NCI-H748 (cell line): Measurements from ENCODE around the gene UTP25.

Experiments
- DNase-seq: peaks from one replicate; lab custom pipeline; 2025; ENCODE audit not compliant: unreplicated experiment; lab: John Stamatoyannopoulos, UW

UTP25 gene

GRCh38 chr1:209839875-209840546 is 12.2 kb downstream of the UTP25 start:
- no peak for DNase-seq

DNA sequence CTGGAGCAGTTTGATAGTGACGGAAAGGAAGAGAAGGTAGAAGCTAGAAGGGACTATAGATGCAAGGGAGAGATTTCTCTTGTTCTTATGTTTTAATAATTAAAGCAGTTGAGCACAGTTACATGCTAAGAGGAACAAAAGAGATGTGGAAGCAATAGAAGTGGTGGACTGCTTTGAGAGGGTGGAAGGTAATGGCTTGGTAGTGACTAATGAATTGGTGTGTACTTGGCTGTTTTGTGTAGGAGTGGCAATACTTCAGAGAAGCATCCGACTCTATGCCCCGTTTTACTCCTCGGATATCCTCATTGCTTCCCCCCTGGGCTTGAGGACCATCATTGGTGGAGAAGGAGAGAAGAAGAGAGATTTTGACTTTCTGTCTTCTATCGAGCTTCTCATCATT is 12.8 kb downstream of the UTP25 start:
- DNase-seq = no peak

- no peak for DNase-seq
These were observed 17.1 kb downstream of the UTP25 start for GRCh38 chr1:209844695-209845407.

GRCh38 chr1:209845408-209845725 is 17.6 kb downstream of the UTP25 start:
- DNase-seq = peak; percentile 6

DNA sequence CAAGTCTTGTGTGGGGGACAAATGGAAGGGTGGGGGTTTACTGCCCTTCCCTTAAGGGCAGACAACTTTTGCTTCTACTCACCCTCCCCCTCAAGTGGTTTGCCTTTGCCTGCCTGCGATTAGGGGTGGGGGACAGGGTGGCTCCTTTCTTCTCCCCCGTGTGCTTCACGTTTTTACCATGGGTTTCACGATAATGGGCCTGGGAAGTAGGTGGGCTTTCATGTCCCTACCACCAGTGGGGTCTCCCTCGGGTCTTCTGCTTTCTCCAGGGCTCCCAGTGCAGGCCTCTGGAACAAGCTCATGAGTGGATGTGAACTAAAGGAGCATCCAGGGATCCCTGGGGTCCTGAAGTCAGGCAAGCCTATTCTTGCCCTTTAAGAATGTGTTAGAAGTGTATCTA is 21.6 kb downstream of the UTP25 start:
- no peak for DNase-seq

- peak; percentile 58 for DNase-seq
These were observed 22.7 kb downstream of the UTP25 start for GRCh38 chr1:209850342-209850979.

GRCh38 chr1:209853676-209854075 is 25.9 kb downstream of the UTP25 start:
- DNase-seq = no peak

DNA sequence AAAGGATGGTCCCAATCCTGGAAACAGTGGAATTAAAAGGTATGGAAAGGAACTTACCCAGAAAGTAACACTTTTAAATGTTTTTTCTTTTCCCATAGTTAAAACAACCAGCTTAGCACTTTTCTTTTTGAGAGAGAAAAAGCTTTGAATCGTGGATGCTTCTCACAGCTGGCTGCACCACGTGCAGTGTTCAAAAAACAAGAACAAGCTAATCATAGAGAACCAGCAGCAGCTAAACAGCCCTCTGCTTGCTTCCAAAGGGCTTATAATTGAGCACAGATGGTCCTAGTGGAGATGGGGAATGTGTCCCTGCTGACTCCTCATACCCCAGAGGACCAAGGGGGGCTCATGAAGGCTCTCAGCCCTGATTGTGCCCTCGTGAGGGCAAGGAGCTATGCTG is 26.4 kb downstream of the UTP25 start:
- no peak for DNase-seq

- DNase-seq = no peak
These were observed 27.2 kb downstream of the UTP25 start for GRCh38 chr1:209855006-209855405.

DNA sequence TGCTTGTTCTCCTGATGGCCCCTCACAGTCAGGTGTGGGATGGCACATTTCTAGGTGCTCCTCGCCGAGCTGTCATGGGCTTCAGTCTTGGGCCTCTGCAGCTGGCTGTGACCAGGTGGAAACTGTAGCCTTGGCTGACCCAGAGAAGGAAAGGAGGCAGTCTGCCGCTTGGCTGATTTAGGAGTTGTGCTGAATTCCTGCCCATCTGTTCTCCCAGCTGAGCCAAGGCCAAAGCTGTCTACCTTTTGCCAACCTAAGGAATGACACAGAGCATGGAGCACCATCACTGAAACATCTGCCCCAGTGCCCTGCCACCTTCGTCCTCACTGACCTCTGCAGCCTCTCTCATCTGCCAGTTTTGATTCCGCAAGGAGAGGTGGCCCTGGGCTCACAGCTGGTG is 27.9 kb downstream of the UTP25 start:
- DNase-seq = no peak

GRCh38 chr1:209858561-209859103 is 30.9 kb downstream of the UTP25 start:
- no peak for DNase-seq

DNA sequence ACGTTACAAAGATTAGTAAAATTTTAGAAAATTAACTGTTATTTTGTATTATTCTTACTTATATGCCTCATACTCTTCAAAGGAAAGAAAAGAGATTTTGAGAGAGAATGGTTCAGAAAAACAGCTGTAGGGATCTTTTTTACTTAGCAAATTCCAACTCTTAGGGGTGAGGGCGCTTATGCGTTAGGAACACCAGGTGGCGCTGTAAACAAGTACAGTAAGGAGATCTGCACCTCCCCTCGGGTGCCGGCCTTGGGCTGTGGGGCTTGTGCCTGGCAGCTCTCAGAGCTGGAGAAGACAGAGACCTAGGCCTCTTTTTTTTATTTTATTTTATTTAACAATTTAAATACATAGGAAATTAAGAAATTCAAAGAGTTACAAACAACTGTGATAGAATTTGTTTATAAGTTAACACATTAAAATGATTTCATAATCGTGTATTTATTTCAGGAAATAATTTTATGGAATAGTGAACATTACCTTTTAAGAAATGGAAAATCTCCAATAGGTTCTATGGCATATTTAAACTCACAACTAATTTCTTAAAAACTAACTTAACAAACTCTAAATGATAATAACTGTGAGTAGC is 32.6 kb downstream of the UTP25 start:
- peak; percentile 76 for DNase-seq

DNA sequence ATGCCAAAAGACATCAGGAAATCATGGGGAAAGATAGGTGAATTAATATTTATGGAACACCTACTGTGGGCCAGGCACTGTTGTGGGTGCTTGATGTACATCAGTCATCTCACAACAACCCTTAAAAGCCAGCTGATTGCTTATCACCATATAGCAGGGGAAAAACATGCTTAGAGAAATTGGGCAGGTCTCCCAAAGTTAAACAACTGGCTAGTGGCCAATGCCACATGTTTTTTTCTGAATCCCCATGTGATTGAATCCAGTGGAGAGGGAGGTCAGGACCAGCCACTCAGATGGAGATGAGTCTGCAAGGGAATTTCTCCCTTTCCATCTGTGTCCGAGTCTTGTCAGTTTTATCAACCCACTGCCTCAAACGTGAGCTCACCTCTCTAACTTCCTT is 33.5 kb downstream of the UTP25 start:
- no peak for DNase-seq

DNA sequence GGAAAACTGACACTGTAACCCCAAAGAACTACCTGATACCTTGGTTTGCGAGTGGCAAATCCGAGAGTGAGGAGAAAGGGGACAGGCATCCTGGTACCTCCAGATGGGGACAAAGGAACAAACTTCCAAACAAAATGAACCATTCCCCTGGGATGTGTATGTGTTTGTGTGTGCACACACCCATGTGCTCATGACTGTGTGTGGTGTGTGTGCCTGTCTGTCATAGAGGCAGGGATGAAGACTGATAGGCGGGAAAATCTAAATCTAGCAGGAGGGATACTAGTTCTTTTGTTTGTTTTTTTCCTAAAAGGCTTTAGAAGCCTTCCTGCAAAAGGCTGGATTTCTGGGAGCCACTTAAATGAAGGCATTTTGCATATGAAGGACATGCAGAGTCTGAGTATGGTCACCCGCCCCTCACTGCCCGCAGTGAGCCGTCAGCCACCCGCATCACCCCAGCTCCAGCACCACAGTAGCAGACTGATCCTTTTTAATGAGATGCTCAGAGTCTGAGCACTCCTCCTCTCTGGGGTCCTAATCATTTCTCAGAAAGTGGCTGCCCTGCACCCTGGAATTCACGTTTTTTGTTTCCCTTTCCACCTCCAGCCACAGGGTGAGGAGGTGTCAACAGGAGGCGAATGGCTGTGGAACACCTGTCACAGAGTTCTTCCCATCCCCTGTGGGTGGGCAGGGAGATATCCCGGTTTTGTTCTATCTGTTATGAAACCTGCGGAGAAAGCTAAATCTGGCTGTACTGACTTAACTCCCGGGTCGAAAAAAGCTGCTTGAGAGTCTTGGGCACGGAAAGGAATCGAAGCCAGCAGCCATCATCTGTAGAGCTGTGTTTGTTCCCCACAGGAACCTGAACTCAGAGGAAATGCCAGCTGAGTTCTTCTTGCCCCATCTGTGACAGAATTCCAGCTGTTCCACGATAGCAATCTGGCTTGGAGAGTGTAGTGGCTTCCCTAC is 34.9 kb downstream of the UTP25 start:
- DNase-seq = no peak

DNA sequence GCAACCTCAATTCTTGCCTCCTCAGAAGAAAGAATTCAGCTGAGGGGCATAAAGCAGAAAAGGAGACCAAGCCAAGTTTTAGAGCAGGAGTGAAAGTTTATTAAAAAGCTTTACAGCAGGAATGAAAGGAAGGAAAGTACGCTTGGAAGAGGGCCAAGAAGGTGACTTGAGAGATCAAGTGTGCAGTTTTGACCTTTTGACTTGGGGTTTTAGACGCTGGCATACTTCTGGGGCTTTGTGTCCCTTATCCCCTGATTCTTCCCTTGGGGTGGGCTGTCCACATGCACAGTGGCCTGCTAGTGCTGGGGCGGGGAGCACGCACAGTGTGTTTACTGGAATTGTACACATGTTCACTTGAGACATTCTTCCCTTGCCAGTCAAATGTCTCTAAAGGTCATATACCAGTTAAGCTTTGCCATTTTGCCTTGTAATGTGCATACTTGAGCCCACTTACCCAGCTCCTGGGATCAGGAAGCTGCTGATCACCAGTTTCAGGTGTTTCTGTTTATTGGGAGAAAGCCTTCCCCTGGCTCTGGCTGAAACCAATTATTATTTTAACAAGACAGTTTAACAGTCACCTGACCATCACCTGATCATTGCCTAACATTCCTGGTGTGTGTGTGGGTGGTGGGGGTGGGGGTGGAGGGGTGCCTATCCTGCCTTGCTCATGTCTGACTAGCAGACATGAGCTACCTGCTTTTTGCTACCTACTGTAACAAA is 36.2 kb downstream of the UTP25 start:
- no peak for DNase-seq

GRCh38 chr1:209866201-209866600 is 38.4 kb downstream of the UTP25 start:
- DNase-seq = no peak

DNA sequence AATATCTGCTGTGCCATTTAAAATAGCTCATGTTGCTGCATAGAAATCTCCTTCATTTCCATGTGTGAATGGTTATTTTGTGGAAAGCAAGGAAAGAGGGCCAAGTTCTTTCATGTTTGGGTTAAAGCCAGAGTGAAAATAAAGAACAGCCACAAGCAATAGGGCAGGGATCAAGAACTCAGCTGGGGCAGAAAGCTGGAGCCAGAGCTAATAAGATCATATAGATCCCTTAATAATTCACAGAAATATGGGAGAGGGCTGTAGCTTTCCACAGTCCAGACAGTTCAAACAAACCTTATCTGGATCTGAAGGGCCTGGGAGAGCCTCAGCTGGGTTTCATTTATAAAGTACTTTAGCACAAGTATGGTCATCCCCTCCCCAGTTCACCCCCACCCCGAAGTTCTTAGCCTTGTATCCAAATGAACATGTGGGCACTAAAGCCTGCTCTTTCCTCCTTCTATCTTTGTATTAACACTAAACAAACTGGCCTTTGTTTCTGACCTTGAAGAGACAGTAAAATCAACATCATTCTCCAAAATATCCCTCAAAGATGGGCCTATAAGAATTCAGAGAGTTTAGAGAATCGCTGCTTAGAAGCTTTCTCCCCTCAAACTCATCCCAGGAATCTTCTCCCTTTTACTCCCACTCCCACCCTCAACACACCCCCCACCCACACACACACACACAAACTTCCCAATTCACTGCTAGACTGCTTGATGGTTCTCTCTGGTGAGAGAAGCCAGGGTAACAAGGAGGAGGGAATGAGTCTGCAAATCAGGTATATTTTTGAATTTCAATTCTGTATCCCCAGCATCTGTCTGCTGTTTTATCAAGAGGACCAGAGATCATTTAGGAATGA is 41.7 kb downstream of the UTP25 start:
- DNase-seq = no peak

GRCh38 chr1:209870151-209870831 is 42.5 kb downstream of the UTP25 start:
- DNase-seq = no peak

- no peak for DNase-seq
These were observed 43.2 kb downstream of the UTP25 start for GRCh38 chr1:209871006-209871405.
